HepG2 (cell line): ENCODE data around the gene PDSS2. TPM values are rescaled to one million over a fixed set of nuclear protein-coding genes. Genes with fewer than 3 reads are reported as not detected.

Experiments
- AGO2 ChIP-seq: fragments of 200-400 bp; formaldehyde crosslinking; optimal IDR thresholded peaks from 2 replicates; pipeline ENCODE3; 2017; ENCODE audit warnings: mild to moderate bottlenecking, low read depth, low read length, moderate library complexity
- ARID2 ChIP-seq: sonication (generic); formaldehyde crosslinking; IDR thresholded peaks from 2 replicates; pipeline ENCODE4 v1.8.1; 2022; ENCODE audit warnings: mild to moderate bottlenecking, missing genetic modification reagents, borderline replicate concordance
- CREB3 ChIP-seq: sonication (generic); formaldehyde crosslinking; IDR thresholded peaks from 2 replicates; pipeline ENCODE4 v1.5.0; 2020; ENCODE audit warnings: missing genetic modification reagents
- FOXA1 ChIP-seq, 2 experiments: fragments of 450-650 bp in 1 of 2; sonication (generic) in 1 of 2; formaldehyde crosslinking in 1 of 2; IDR thresholded peaks; 2 replicates each; pipeline versions ENCODE4 v1.4.0 to v1.6.1; 2016 to 2020; ENCODE audit warnings: missing genetic modification reagents in 1 of 2
- FOXK2 ChIP-seq: fragments of 450-650 bp; IDR thresholded peaks from 2 replicates; pipeline ENCODE4 v1.6.1; 2016
- HMG20B ChIP-seq: conservative IDR thresholded peaks from 2 replicates; pipeline ENCODE4 v1.6.1; 2016; ENCODE audit warnings: missing genetic modification reagents, missing compliant biosample characterization
- HOXA5 ChIP-seq: sonication (generic); formaldehyde crosslinking; IDR thresholded peaks from 2 replicates; pipeline ENCODE4 v1.4.0; 2020; ENCODE audit warnings: missing genetic modification reagents
- KLF16 ChIP-seq, 2 experiments: sonication (generic) in 1 of 2; formaldehyde crosslinking in 1 of 2; IDR thresholded peaks; 2 replicates each; pipeline versions ENCODE4 v1.6.1 to v1.8.0; 2016 to 2023; ENCODE audit warnings: missing genetic modification reagents in 2 of 2, missing compliant biosample characterization in 1 of 2
- MXD3 ChIP-seq: IDR thresholded peaks from 2 replicates; pipeline ENCODE4 v1.6.1; 2016; ENCODE audit warnings: mild to moderate bottlenecking, missing biosample characterization, missing genetic modification reagents
- NCOA2 ChIP-seq: sonication (generic); formaldehyde crosslinking; IDR thresholded peaks from 2 replicates; pipeline ENCODE4 v1.8.0; 2022; ENCODE audit warnings: inconsistent platforms
- NFIC ChIP-seq: IDR thresholded peaks from 2 replicates; pipeline ENCODE4 v1.6.1; 2012; ENCODE audit warnings: mild to moderate bottlenecking, low read length, inconsistent platforms
- POLR2AphosphoS5 ChIP-seq: IDR thresholded peaks from 2 replicates; pipeline ENCODE4 v1.6.1; 2012; ENCODE audit warnings: low read depth, low read length
- SMAD3 ChIP-seq: sonication (generic); formaldehyde crosslinking; IDR thresholded peaks from 2 replicates; pipeline ENCODE4 v1.4.0; 2020; ENCODE audit warnings: missing genetic modification reagents
- TBP ChIP-seq: sonication (generic); formaldehyde crosslinking; IDR thresholded peaks from 2 replicates; pipeline ENCODE4 v1.5.0; 2020; ENCODE audit warnings: missing genetic modification reagents
- TEAD3 ChIP-seq: optimal IDR thresholded peaks from 2 replicates; pipeline ENCODE3; 2016; ENCODE audit warnings: borderline replicate concordance
- TGIF2 ChIP-seq: IDR thresholded peaks from 2 replicates; pipeline ENCODE4 v1.6.1; 2016; ENCODE audit warnings: control low read depth, missing compliant biosample characterization
- ZBTB4 ChIP-seq: sonication (generic); formaldehyde crosslinking; IDR thresholded peaks from 2 replicates; pipeline ENCODE4 v1.4.0; 2020; ENCODE audit warnings: missing genetic modification reagents, mild to moderate bottlenecking, borderline replicate concordance
- ZFP91 ChIP-seq: sonication (generic); formaldehyde crosslinking; IDR thresholded peaks from 2 replicates; pipeline ENCODE4 v1.9.0; 2022; ENCODE audit warnings: missing genetic modification reagents, mild to moderate bottlenecking, borderline replicate concordance
- ZNF24 ChIP-seq: fragments of 450-650 bp; IDR thresholded peaks from 2 replicates; pipeline ENCODE4 v1.6.1; 2017; ENCODE audit warnings: antibody characterized with exemption, mild to moderate bottlenecking
- ZNF292 ChIP-seq: sonication (generic); formaldehyde crosslinking; IDR thresholded peaks from 2 replicates; pipeline ENCODE4 v1.8.1; 2022; ENCODE audit warnings: mild to moderate bottlenecking, low read depth, missing genetic modification reagents, borderline replicate concordance
- ZNF550 ChIP-seq: sonication (generic); formaldehyde crosslinking; IDR thresholded peaks from 2 replicates; pipeline ENCODE4 v1.4.0; 2020; ENCODE audit warnings: mild to moderate bottlenecking, missing genetic modification reagents, borderline replicate concordance
- ZNF580 ChIP-seq: IDR thresholded peaks from 2 replicates; pipeline ENCODE4 v1.6.1; 2016; ENCODE audit warnings: low read depth, borderline replicate concordance
- ZNF766 ChIP-seq: sonication (generic); formaldehyde crosslinking; IDR thresholded peaks from 2 replicates; pipeline ENCODE4 v1.5.0; 2020; ENCODE audit warnings: missing genetic modification reagents, borderline replicate concordance
- polyA plus RNA-seq, 8 experiments: library from polyadenylated mRNA; depleted of rRNA in 3 of 8; stranded (reverse) in 7 of 8; unstranded in 1 of 8; fragments of >200 nt; fragmentation: Illumina TruSeq in 4 of 8; extraction: Trizol in 4 of 8; gene quantifications; 2 replicates each; pipeline versions ENCODE4 v1.2.1 to v1.2.3, GENCODE V29; 2011 to 2016; ENCODE audit warnings: low read depth in 4 of 8, missing spikeins in 1 of 8, mixed read lengths in 1 of 8; ENCODE audit not compliant: insufficient read depth in 1 of 8
- total RNA-seq, 5 experiments: library from RNA; depleted of rRNA; stranded (reverse); fragments of >200 nt; fragmentation: Illumina TruSeq; extraction: Trizol; gene quantifications; 2 replicates each; pipeline ENCODE4 v1.2.3, GENCODE V29; 2016; ENCODE audit warnings: low read depth in 1 of 5

The PDSS2 gene
- total and polyA plus RNA-seq, 2 of the 13 experiments (the other 11 are each of a cell fraction or from before 2014, with no cell fraction given), result 16.2 to 17.0 TPM

GRCh38 chr6:107493158-107494057, 34.0 kb upstream of the PDSS2 start (continued):
- TF ChIP-seq ZFP91 (no peak), TBP (CRISPR knock-in tag) (no peak), NCOA2 (peak; percentile 90), CREB3 (CRISPR knock-in tag) (no peak), POLR2AphosphoS5 (0 out of 2 replicates have a peak, but pooled peaks have one; percentile 35), KLF16 (CRISPR knock-in tag; IDR thresholded peaks at IDR 0.05) (peak in 1 of 2 experiments; percentile 49; a peak in 1 of 4 replicates), TEAD3 (peak; percentile 92), ZNF580 (CRISPR knock-in tag) (peak; percentile 79; the same call in 1 of the 2 replicates), ZNF24 (no peak), TGIF2 (CRISPR knock-in tag) (peak; percentile 84), NFIC (peak; percentile 72), ZNF292 (peak; percentile 47; the same call in 1 of the 2 replicates), HOXA5 (CRISPR knock-in tag) (peak; percentile 66; the same call in 1 of the 2 replicates), AGO2 (no peak), ZNF550 (CRISPR knock-in tag) (no peak), ZNF766 (CRISPR knock-in tag) (peak; percentile 59; the same call in 1 of the 2 replicates), SMAD3 (CRISPR knock-in tag) (peak; percentile 82), FOXA1 (IDR thresholded peaks at IDR 0.05) (peak; percentile 52), FOXA1 (CRISPR knock-in tag; IDR thresholded peaks at IDR 0.05) (peak; percentile 95), HMG20B (CRISPR knock-in tag) (peak; percentile 97), ZBTB4 (CRISPR knock-in tag) (peak; percentile 52; the same call in 1 of the 2 replicates), ARID2 (CRISPR knock-in tag) (0 out of 2 replicates have a peak, but pooled peaks have one; percentile 17), FOXK2 (peak; percentile 51; the same call in 1 of the 2 replicates), MXD3 (no peak)
